HCT116 (cell line): ENCODE measurements around the gene SH3GL2. TPM values are rescaled to one million over a fixed set of nuclear protein-coding genes. Genes with fewer than 3 reads are reported as not detected.

Experiments used
- ATAC-seq: fragments of 200-7000 bp; cut with Tn5 transposase; 2 replicates; pipeline ENCODE4 v1.9.1; 2020; ENCODE audit warnings: mild to moderate bottlenecking, moderate library complexity
- BruUV-seq: library from RNA; stranded (reverse); fragments of 400-500 nt; replicated peaks from 2 replicates; lab custom pipeline; 2021; lab: Mats Ljungman, UMichigan
- CTCF ChIA-PET: fragments of 300-600 bp; sonication (Branson Sonifier 250); formaldehyde crosslinking; loops from one replicate; lab custom pipeline; 2021; ENCODE audit warnings: antibody characterized with exemption; lab: Charles Lee
- POLR2A ChIA-PET: fragments of 300-600, 350-600 bp; sonication (Branson Sonifier 250); formaldehyde crosslinking; loops from one replicate; lab custom pipeline; 2021; ENCODE audit warnings: antibody characterized with exemption; lab: Charles Lee
- RAD21 ChIA-PET, 2 experiments: fragments of 300-600 bp; sonication (Branson Sonifier 250); formaldehyde crosslinking; loops; one replicate each; lab custom pipeline; 2023; ENCODE audit warnings: low total read pairs in 2 of 2; ENCODE audit not compliant: uncharacterized antibody in 2 of 2, unreplicated experiment in 2 of 2, low non-redundant PET in 1 of 2; lab: Charles Lee
- DNase-seq: peaks from one replicate; pipeline ENCODE4 v3.0.0-alpha.2; 2010; ENCODE audit warnings: low read depth, low spot score
- H2AFZ ChIP-seq: fragments of 200-600 bp; shearing (Covaris generic), sonication (generic); 2 replicates; pipeline ENCODE4 v1.6.1; 2017; ENCODE audit warnings: low read depth, mixed run types, mixed read lengths, antibody characterized with exemption, low read length; ENCODE audit not compliant: poor library complexity, severe bottlenecking
- H3K27ac ChIP-seq: 2 replicates; pipeline ENCODE4 v1.5.1; 2012; ENCODE audit warnings: low read depth, low read length
- H3K27me3 ChIP-seq: fragments of 200-600 bp; sonication (generic); 2 replicates; pipeline ENCODE4 v1.6.1; 2016; ENCODE audit warnings: mixed run types, low read length, mixed read lengths; ENCODE audit not compliant: insufficient read depth
- H3K36me3 ChIP-seq, 2 experiments: fragments of 200-500 bp in 1 of 2; fragments of 200-600 bp in 1 of 2; sonication (Bioruptor generic) in 1 of 2; sonication (generic) in 1 of 2; 2 replicates each; pipeline versions ENCODE4 v1.5.1 to v1.6.1; 2014 to 2016; ENCODE audit warnings: low read length in 2 of 2, inconsistent platforms in 1 of 2, mixed read lengths in 1 of 2, mixed run types in 1 of 2; ENCODE audit not compliant: insufficient read depth in 2 of 2, control insufficient read depth in 1 of 2
- H3K4me1 ChIP-seq, 2 experiments: fragments of 200-600 bp in 1 of 2; sonication (generic) in 1 of 2; 2 replicates each; pipeline versions ENCODE4 v1.5.1 to v1.6.1; 2012 to 2017; ENCODE audit warnings: low read length in 2 of 2, inconsistent platforms in 1 of 2, mild to moderate bottlenecking in 1 of 2, mixed read lengths in 1 of 2, mixed run types in 1 of 2, moderate library complexity in 1 of 2; ENCODE audit not compliant: insufficient read depth in 2 of 2, control insufficient read depth in 1 of 2
- H3K4me2 ChIP-seq: fragments of 200-600 bp; sonication (generic); 2 replicates; pipeline ENCODE4 v1.6.1; 2017; ENCODE audit warnings: mixed run types, low read length, mixed read lengths
- H3K4me3 ChIP-seq, 2 experiments: fragments of 200-600 bp in 1 of 2; sonication (generic) in 1 of 2; replicated peaks in 1 of 2; 2 replicates each; pipeline ENCODE4 v1.5.1; 2011 to 2016; ENCODE audit warnings: low read length in 2 of 2, control low read depth in 1 of 2, low read depth in 1 of 2, mild to moderate bottlenecking in 1 of 2, mixed read lengths in 1 of 2, mixed run types in 1 of 2
- H3K79me2 ChIP-seq: fragments of 200-600 bp; sonication (generic); 2 replicates; pipeline ENCODE4 v1.6.1; 2017; ENCODE audit warnings: mild to moderate bottlenecking, mixed run types, low read length, moderate library complexity, mixed read lengths; ENCODE audit not compliant: insufficient read depth
- H3K9ac ChIP-seq: fragments of 200-600 bp; sonication (generic); 2 replicates; pipeline ENCODE4 v1.6.1; 2016; ENCODE audit warnings: low read length, mixed read lengths
- H3K9me2 ChIP-seq: fragments of 200-600 bp; sonication (generic), shearing (Covaris generic); 2 replicates; pipeline ENCODE4 v1.6.1; 2017; ENCODE audit warnings: mixed run types, mild to moderate bottlenecking, moderate library complexity; ENCODE audit not compliant: insufficient read depth
- H3K9me3 ChIP-seq, 2 experiments: fragments of 200-500 bp in 1 of 2; fragments of 200-600 bp in 1 of 2; sonication (Bioruptor generic) in 1 of 2; sonication (generic) in 1 of 2; 2 replicates each; pipeline ENCODE4 v1.6.1; 2014 to 2017; ENCODE audit warnings: low read length in 2 of 2, mixed read lengths in 2 of 2, inconsistent platforms in 1 of 2, low read depth in 1 of 2, mild to moderate bottlenecking in 1 of 2, mixed run types in 1 of 2, moderate library complexity in 1 of 2; ENCODE audit not compliant: control insufficient read depth in 1 of 2, insufficient read depth in 1 of 2
- H4K20me1 ChIP-seq: fragments of 200-600 bp; sonication (generic), shearing (Covaris generic); 2 replicates; pipeline ENCODE4 v1.6.1; 2017; ENCODE audit warnings: mixed run types, mild to moderate bottlenecking, moderate library complexity; ENCODE audit not compliant: insufficient read depth
- ATF3 ChIP-seq: IDR thresholded peaks from 2 replicates; pipeline ENCODE4 v1.6.1; 2012
- CBX3 ChIP-seq: IDR thresholded peaks from 2 replicates; pipeline ENCODE4 v1.6.1; 2012; ENCODE audit warnings: low read depth
- CEBPB ChIP-seq: IDR thresholded peaks from 2 replicates; pipeline ENCODE4 v1.6.1; 2012; ENCODE audit warnings: low read depth
- EGR1 ChIP-seq: IDR thresholded peaks from 2 replicates; pipeline ENCODE4 v1.6.1; 2012; ENCODE audit warnings: low read depth
- ELF1 ChIP-seq: IDR thresholded peaks from 2 replicates; pipeline ENCODE4 v1.6.1; 2012; ENCODE audit warnings: low read depth, borderline replicate concordance
- EZH2 ChIP-seq: fragments of 200-600 bp; sonication (generic); IDR thresholded peaks from 2 replicates; pipeline ENCODE4 v1.6.1; 2017; ENCODE audit warnings: antibody characterized with exemption, mixed run types
- EZH2phosphoT487 ChIP-seq: fragments of 200-600 bp; IDR thresholded peaks from 2 replicates; pipeline ENCODE4 v1.6.1; 2018; ENCODE audit warnings: antibody characterized with exemption, borderline replicate concordance
- POLR2AphosphoS5 ChIP-seq: IDR thresholded peaks from 2 replicates; pipeline ENCODE4 v1.6.1; 2011; ENCODE audit warnings: mild to moderate bottlenecking, low read depth, low read length, moderate library complexity
- RAD21 ChIP-seq: IDR thresholded peaks from 2 replicates; pipeline ENCODE4 v1.6.1; 2012; ENCODE audit warnings: low read depth, mild to moderate bottlenecking
- SRF ChIP-seq: IDR thresholded peaks from 2 replicates; pipeline ENCODE4 v1.6.1; 2012; ENCODE audit warnings: low read depth
- TCF7L2 ChIP-seq: IDR thresholded peaks from 2 replicates; pipeline ENCODE4 v1.7.0; 2011; ENCODE audit warnings: borderline replicate concordance, inconsistent platforms; ENCODE audit not compliant: insufficient read depth, insufficient read length; ENCODE audit errors: extremely low read depth
- YY1 ChIP-seq: IDR thresholded peaks from 2 replicates; pipeline ENCODE4 v1.6.1; 2011; ENCODE audit warnings: low read length, low read depth, moderate library complexity, mild to moderate bottlenecking; ENCODE audit not compliant: insufficient replicate concordance; ENCODE audit errors: extremely low read depth
- ZFX ChIP-seq: fragments of 450-650 bp; IDR thresholded peaks from 2 replicates; pipeline ENCODE4 v1.6.1; 2017
- ZNF274 ChIP-seq: fragments of 200-500 bp; sonication (Bioruptor generic); IDR thresholded peaks from 2 replicates; pipeline ENCODE4 v1.6.1; 2014; ENCODE audit warnings: mild to moderate bottlenecking, low read depth, low read length, inconsistent platforms
- intact Hi-C: fragments of 100-400 bp; cut with micrococcal nuclease; formaldehyde crosslinking; loops from 2 replicates; pipeline ENCODE4 v1.10.0; 2022
- total RNA-seq: library from RNA; stranded (reverse); gene quantifications from one replicate; pipeline ENCODE4 v1.2.1, GENCODE V29; 2021; ENCODE audit not compliant: unreplicated experiment
- TF ChIP-seq, protein P1 (sequence below): IDR thresholded peaks from 2 replicates; pipeline ENCODE4 v1.6.1; 2012

SH3GL2 gene
- total RNA-seq, 1 experiment from 2014 or later, result not detected

DNA sequence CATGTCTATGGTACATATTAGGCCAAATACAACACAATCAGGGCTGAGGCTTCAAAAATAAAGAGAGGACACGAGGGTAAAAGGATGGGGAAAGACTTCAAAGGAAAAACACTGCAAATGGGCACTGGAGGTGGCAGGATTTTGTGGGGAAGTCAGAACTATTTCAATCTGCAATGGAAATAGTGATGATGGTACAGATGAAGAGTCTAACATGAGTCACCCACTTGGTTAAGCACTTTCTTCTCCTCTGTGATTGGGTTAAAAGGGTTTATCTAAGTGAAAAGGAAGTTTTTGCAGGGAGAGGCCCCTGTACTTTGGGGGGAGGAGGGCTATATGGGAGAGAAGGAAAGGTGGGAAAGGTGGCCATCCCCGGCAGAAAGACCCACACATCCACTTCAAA, 4.5 kb upstream of the SH3GL2 start:
- H3K9ac ChIP-seq, result no peak overlapping the region
- ChIA-PET CTCF (no interaction called here), RAD21 (no interaction called here), POLR2A (no interaction called here)
- no peak for TF ChIP-seq TCF7L2
- TF ChIP-seq EZH2phosphoT487, result no peak
- no peak for TF ChIP-seq ELF1
- no peak for TF ChIP-seq SRF
- TF ChIP-seq, protein P1, sequence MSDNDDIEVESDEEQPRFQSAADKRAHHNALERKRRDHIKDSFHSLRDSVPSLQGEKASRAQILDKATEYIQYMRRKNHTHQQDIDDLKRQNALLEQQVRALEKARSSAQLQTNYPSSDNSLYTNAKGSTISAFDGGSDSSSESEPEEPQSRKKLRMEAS, result no peak
- TF ChIP-seq EZH2, result no peak
- TF ChIP-seq EGR1, result no peak
- no peak for TF ChIP-seq RAD21
- no peak for TF ChIP-seq ATF3
- TF ChIP-seq YY1, result no peak
- no peak for TF ChIP-seq CBX3
- no peak for TF ChIP-seq ZNF274
- TF ChIP-seq POLR2AphosphoS5, result no peak
- no peak for TF ChIP-seq ZFX
- no peak for TF ChIP-seq CEBPB
- DNase-seq, result no peak
- no TSS peak for BruUV-seq
- H3K4me3 ChIP-seq, result no peak overlapping the region
- ATAC-seq, result no peak
- intact Hi-C loops, result no loop called here
- H3K27me3 ChIP-seq, result 0 out of 2 replicates have a peak, but pooled peaks cover 3% of the 10 kb centered on the region
- H4K20me1 ChIP-seq, result no peaks in the 10 kb centered on the region
- no peaks in the 10 kb centered on the region for H3K4me1 ChIP-seq
- H3K36me3 ChIP-seq, result no peaks in the 10 kb centered on the region
- H3K4me2 ChIP-seq, result no peak overlapping the region
- no peaks in the 10 kb centered on the region; a peak in 1 of 4 replicates for H3K9me3 ChIP-seq
- H3K79me2 ChIP-seq, result no peaks in the 10 kb centered on the region
- no peak overlapping the region for H3K27ac ChIP-seq
- H3K9me2 ChIP-seq, result no peaks in the 10 kb centered on the region
- H2AFZ ChIP-seq, result no peak overlapping the region
